GM13977 (cell line): ENCODE data around the gene MICU1.
"Not testable (repeated sequence)": the region's sequence is repeated elsewhere in the genome, so short reads cannot be mapped to it uniquely, and the experiment has no call there.

Experiments used
- DNase-seq: peaks from one replicate; pipeline ENCODE4 v3.0.0; 2012; ENCODE audit warnings: low spot score
- CTCF ChIP-seq: IDR thresholded peaks from 2 replicates; pipeline ENCODE4 v1.5.1; 2012; ENCODE audit warnings: mild to moderate bottlenecking, control low read depth; ENCODE audit not compliant: insufficient read depth; ENCODE audit errors: extremely low read depth, missing control alignments
- in situ Hi-C: fragments of 300-500 bp; cut with MboI; formaldehyde crosslinking; loops from one replicate; pipeline ENCODE4 v1.12.0; 2022; ENCODE audit warnings: low sequenced_read_pairs, low pct_unique_long_range_greater_than_20kb, mixed read lengths, inconsistent platforms; ENCODE audit not compliant: unreplicated experiment

MICU1 gene

DNA sequence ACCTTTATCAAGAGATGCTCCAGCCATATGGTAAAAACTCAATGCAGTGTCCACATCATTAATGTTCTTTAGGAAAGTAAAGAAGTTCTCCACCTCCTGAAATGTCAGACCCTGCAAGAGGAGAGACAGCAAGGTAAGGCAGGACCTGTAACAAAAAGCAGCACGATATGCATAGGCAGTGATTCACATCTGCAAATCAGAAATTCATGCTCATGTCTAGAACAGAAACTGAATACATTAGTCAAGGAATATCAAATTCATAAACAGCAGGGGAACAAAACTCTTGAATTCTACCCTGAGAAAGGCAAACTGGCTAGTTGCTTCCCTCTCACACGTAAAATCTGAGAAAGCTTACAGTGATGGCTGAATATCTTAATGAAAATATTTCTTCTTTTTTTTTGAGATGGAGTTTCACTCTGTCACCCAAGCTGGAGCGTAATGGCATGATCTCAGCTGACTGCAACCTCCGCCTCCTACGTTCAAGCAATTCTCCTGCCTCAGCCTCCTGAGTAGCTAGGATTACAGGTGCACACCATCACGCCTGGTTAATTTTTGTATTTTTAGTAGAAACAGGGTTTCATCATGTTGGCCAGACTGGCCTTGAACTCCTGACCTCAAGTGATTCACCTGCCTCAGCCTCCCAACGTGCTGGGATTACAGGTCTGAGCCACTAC lies 217.8 kb downstream of the MICU1 start:
- DNase-seq: no peak
- no peak for TF ChIP-seq CTCF
- in situ Hi-C loops: no loop called here

DNA sequence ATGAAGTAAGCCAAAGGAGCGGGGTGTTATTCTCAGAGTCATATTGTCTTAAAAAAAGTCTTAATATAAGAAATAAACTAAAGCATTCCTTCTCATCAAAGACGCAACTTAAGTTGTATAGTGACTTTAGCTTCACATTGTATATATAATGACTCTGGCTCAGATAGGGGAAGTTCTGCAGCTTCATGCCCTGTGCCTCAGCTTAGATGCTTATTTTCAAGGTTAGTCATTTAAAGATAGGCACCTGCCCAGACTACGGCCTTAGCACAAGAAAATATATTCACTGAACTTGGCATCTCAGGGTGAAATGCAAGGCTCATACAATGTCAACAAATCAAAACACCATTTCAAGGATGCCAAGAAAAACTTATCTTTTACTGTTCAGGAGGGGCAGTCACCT lies 218.4 kb downstream of the MICU1 start:
- no peak for DNase-seq
- no peak for TF ChIP-seq CTCF
- in situ Hi-C loops: no loop called here

DNA sequence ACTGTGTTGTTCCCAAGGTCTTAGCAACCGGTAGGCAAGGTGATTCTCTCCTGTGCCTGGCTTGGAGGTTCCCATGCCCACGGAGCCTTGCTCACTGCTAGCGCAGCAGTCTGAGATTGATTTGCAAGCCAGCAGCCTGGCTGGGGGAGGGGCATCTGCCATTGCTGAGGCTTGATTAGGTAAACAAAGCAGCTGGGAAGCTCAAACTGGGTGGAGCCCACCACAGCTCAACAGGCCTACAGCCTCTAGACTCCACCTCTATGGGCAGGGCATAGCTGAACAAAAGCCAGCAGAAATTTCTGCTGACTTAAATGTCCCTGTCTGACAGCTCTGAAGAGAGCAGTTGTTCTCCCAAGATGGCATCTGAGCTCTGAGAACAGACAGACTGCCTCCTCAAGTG lies 230.3 kb downstream of the MICU1 start:
- in situ Hi-C loops, DNase-seq: not testable (repeated sequence)

GRCh38 chr10:72392571-72392970 lies 233.3 kb downstream of the MICU1 start:
- DNase-seq: no peak
- no peak for TF ChIP-seq CTCF
- in situ Hi-C loops: no loop called here

DNA sequence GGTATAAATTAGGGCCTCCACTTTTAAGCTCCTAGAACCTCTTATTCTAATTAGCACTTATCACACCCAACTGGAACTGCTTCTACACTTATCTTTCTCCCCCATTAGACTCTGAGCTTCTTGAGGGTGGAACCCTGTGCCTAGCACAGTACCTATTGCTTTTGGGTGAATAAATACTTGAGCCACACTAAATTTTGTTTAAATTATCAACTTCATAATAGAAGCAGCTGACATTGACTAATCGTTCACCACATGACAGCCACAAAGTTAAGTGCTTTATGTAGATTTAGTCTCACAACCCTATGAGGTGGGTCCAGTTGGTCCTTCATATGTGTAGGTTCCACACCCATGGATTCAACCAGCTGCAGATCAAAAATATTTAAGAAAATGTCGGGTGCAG lies 235.1 kb downstream of the MICU1 start:
- DNase-seq: no peak
- in situ Hi-C loops: no loop called here
- TF ChIP-seq CTCF: no peak

DNA sequence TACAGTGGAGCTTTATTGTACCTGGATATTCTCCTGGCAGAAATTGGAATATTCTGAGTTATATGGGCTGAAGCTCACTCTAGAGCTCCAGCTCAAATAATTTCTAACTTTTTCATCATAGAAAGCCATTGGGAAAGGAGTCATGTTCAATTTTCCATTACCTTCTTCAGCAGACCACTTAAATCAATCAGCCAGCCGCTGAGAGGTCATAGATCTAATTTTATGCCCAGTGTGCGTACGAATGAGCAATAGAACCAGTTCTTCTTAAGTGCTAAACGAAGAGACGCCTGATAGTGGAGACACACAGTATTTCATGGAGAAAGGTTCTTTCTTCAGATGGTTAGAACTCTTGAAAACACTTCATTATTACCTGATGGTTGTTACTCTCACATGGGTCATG lies 236.2 kb downstream of the MICU1 start:
- no peak for TF ChIP-seq CTCF
- no peak for DNase-seq
- in situ Hi-C loops: no loop called here

- no peak for DNase-seq
- in situ Hi-C loops: no loop called here
- TF ChIP-seq CTCF: no peak
Measured at GRCh38 chr10:72389014-72389413, 236.9 kb downstream of the MICU1 start.
